Right lung (tissue), 5 donors: Measurements from ENCODE around the gene NSA2. TPM values are rescaled to one million over a fixed set of nuclear protein-coding genes. Genes with fewer than 3 reads are reported as not detected.

Experiments
- DNase-seq, 2 donors: peaks; one replicate each; pipeline ENCODE4 v3.0.0-alpha.2; 2013
- polyA plus RNA-seq, 5 donors: library from polyadenylated mRNA; unstranded; fragments of 120-200 nt; gene quantifications; one replicate each; pipeline versions ENCODE4 v1.2.1 to v1.2.3, GENCODE V29; 2013; ENCODE audit warnings: inconsistent platforms in 1 of 5, low replicate concordance in 1 of 5; ENCODE audit not compliant: insufficient read length in 5 of 5, insufficient read depth in 1 of 5

The NSA2 gene
- polyA plus RNA-seq, 5 donors, result 228 to 296 (median 273) TPM

- no peak for DNase-seq
Measured at GRCh38 chr5:74801941-74802340, 34.9 kb downstream of the NSA2 start.

DNA sequence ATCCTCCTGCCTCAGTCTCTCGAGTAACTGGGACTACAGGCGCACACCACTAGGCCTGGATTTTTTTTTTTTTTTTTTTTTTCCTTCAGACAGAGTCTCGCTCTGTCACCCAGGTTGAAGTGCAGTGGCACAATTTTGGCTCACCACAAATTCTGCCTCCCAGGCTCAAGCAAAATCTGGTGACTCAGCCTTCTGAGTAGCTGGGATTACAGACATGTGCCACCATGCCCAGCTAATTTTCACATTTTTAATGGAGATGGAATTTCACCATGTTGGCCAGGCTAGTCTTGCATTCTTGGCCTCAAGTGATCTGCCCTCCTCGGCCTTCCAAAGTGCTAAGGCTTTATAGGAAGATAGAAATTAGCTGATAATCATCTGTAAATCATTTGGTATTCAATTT lies 43.9 kb downstream of the NSA2 start:
- no peak for DNase-seq

GRCh38 chr5:74816875-74817274 lies 49.8 kb downstream of the NSA2 start:
- DNase-seq, result no peak

- no peak for DNase-seq
Measured at GRCh38 chr5:74822288-74822687, 55.2 kb downstream of the NSA2 start.

GRCh38 chr5:74829413-74829812 lies 62.4 kb downstream of the NSA2 start:
- DNase-seq, result no peak

Other genes starting within 250 kb of the NSA2 start
- 100 to 1,000 TPM; 141 to 233 (median 149) TPM for gene ENC1, start 126.5 kb upstream of the NSA2 start, polyA plus RNA-seq
- 10 to 100 TPM; 55.1 to 69.9 (median 61.6) TPM for gene HEXB, start 82.0 kb upstream of the NSA2 start, polyA plus RNA-seq
- gene GFM2, start 132 bp upstream of the NSA2 start, polyA plus RNA-seq, result 10 to 100 TPM; 29.6 to 49.1 (median 47.5) TPM
- gene FAM169A, start 99.1 kb downstream of the NSA2 start, polyA plus RNA-seq, result 1 to 10 TPM; 2.9 to 6.4 (median 5.2) TPM